ENCODE results near the gene VAMP4. TPM values are rescaled to one million over a fixed set of nuclear protein-coding genes. Genes with fewer than 3 reads are reported as not detected.
"Not testable (repeated sequence)": the region's sequence is repeated elsewhere in the genome, so short reads cannot be mapped to it uniquely, and the experiment has no call there.

The VAMP4 gene
- total and polyA plus RNA-seq, 11 donors = 3.8 to 11.3 (median 7.1) TPM

- no peaks in the 10 kb centered on the region for H3K27me3 ChIP-seq
- ATAC-seq (no peak), DNase-seq (no peak)
- intact Hi-C loops (cut with DNase I) = no loop called here
- peaks cover 0 to 28% (median 6%) of the 10 kb centered on the region in 12 donors for H3K4me1 ChIP-seq
- H3K9me3 ChIP-seq = no peaks in the 10 kb centered on the region
- 94 to 96% (median 95%) methylated on average over 5 of the region's 5 CpGs for WGBS, 4 donors
- TF ChIP-seq CTCF (IDR thresholded peaks at IDR 0.05) (no peak), POLR2A (IDR thresholded peaks at IDR 0.05) (no peak)
- no peak overlapping the region for H3K4me3 ChIP-seq
- no peaks in the 10 kb centered on the region for H3K36me3 ChIP-seq
- H3K27ac ChIP-seq = no peak overlapping the region
These were observed 80.7 kb downstream of the VAMP4 start for GRCh38 chr1:171661076-171661650.

GRCh38 chr1:171656206-171656605 lies 85.7 kb downstream of the VAMP4 start:
- peak overlapping the region in 10 of 12 donors; percentile 62 to 95 (median 82) for H3K27ac ChIP-seq

DNA sequence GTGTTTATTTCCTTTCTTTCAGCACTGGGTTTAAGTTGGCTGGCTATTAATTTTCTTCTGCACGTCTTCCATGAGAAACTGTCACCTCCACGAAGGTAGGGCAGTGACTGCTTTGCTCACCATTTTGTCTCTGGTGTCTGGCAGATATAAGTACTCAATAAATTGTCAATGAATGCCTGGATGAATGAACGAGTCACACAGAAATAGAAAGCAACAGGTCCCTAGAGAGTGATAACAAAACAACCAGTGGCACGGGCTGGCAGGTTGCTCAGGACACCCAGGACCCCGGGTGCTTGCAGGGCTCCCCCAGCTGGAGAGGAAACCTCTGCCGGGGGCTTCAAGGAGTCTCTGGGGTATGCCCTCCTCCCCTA lies 86.1 kb downstream of the VAMP4 start:
- 31 to 48% (median 34%) methylated on average over 6 of the region's 6 CpGs for WGBS, 4 donors
- no peak for TF ChIP-seq POLR2A (IDR thresholded peaks at IDR 0.05)
- TF ChIP-seq CTCF (IDR thresholded peaks at IDR 0.05) = no peak
- Histone ChIP-seq H3K4me1 (peaks cover 2 to 50% (median 31%) of the 10 kb centered on the region in 12 donors), H3K27ac (peak overlapping the region; percentile 45 to 95 (median 79)), H3K9me3 (no peaks in the 10 kb centered on the region), H3K4me3 (peak overlapping the region in 8 of 12 donors; percentile 10 to 35 (median 24)), H3K27me3 (no peaks in the 10 kb centered on the region), H3K36me3 (no peaks in the 10 kb centered on the region)
- intact Hi-C loops (cut with DNase I) = loop anchor here in 1 of 10 donors (2.0 to 5.0 kb wide), 3 partner anchors 87 to 877 kb away; partner anchors contain the start of genes METTL13, SUCO and VAMP4
- no peak for DNase-seq
- ATAC-seq = no peak

More at GRCh38 chr1:171656206-171656605, 85.7 kb downstream of the VAMP4 start:
- ATAC-seq, H3K36me3 ChIP-seq, H3K9me3 ChIP-seq, DNase-seq, H3K27me3 ChIP-seq: not testable (repeated sequence)
- peaks cover 2 to 50% (median 31%) of the 10 kb centered on the region in 12 donors for H3K4me1 ChIP-seq
- H3K4me3 ChIP-seq = peak overlapping the region in 4 of 12 donors; percentile 22 to 35 (median 30)
- whole genome bisulfite sequencing, 4 donors = 97 to 99% (median 98%) methylated on average over 8 to 9 of the region's 9 CpGs
- intact Hi-C loops (cut with DNase I) = loop anchor here in 1 of 10 donors (5.0 kb wide), 1 partner anchor 876 kb away; the partner anchor contains the start of gene SUCO

DNA sequence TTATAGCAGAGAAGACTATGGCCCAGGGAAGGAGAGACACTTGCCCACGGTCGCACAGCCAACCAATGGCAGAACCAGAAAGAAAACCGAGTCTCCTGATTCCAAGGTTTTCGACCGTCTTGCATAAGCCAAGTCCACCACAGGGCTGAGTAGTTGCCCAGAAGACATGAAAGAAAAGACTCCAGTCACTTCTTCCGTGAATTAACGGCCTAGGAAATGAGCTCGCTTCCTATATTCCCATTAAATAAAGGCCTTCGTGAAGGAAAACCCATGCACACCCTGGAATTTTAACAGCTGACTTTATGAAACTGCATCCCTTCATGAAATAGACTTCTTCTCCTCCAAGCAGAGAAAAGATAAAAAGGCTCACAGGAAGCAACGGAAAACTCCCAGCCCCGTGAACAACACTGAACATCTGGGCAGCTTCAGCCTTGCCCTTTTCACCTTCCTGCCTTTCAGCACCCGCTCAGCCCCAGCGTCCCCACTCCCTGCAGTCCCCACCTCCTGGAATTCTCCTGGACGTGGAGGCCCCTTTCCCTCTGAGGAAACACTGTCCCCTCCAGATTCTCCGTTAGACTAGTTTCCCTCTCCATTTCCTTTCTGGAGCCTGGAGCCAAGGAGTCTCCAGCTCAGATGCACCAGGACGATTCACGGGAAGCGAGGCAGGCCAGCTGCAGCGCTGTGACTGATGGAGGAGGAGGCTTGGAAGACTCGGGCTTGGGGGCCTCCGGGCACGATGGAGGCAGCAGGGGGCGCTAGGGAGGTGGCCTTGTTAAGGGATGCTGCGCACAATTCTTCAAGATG lies 86.7 kb downstream of the VAMP4 start:
- peak overlapping the region in 10 of 12 donors; percentile 10 to 35 (median 21) for H3K4me3 ChIP-seq
- TF ChIP-seq CTCF (IDR thresholded peaks at IDR 0.05) (peak; percentile 49 to 84 (median 77)), POLR2A (IDR thresholded peaks at IDR 0.05) (no peak)
- ATAC-seq (peak; percentile 84 to 92 (median 88)), DNase-seq (peak; percentile 85 to 91 (median 86))
- H3K27ac ChIP-seq = peak overlapping the region; percentile 45 to 95 (median 79)
- no peaks in the 10 kb centered on the region for H3K36me3 ChIP-seq
- intact Hi-C loops (cut with DNase I) = loop anchor here in 2 of 10 donors (2.0 to 5.0 kb wide), 4 partner anchors 88 to 877 kb away; partner anchors contain the start of genes METTL13 (in 2 of the 2), SUCO (in 1 of the 2) and VAMP4 (in 1 of the 2)
- no peaks in the 10 kb centered on the region for H3K9me3 ChIP-seq
- whole genome bisulfite sequencing, 4 donors = 19 to 23% (median 20%) methylated on average over 24 of the region's 24 CpGs
- H3K4me1 ChIP-seq = peaks cover 2 to 53% (median 31%) of the 10 kb centered on the region in 12 donors
- no peaks in the 10 kb centered on the region for H3K27me3 ChIP-seq

Data from heart left ventricle (tissue), 16 donors.